HG03097 (cell line): Measurements from ENCODE around the gene CALML6.

Experiments
- ATAC-seq: cut with Tn5 transposase; IDR thresholded peaks from one replicate; pipeline ENCODE4 v1.9.1; 2021; ENCODE audit not compliant: unreplicated experiment, low FRiP score

Gene CALML6

DNA sequence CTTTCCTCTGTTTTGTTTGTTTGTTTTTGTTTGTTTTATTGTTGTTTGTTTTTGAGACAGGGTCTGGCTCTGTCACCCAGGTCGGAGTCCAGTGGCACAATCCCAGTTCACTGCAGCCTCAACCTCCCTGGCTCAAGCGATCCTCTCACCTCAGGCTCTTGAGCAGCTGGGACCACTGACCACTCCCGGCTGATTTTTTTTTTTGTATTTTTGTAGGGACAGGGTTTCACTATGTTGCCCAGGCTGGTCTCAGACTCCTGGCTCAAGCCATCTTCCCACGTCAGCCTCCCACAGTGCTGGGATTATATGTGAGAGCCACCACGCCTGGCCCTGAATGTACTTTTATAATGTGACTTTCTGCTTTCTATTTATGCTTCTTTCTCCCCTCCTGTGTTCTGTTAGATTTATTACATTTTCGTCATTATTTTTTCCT lies 5.0 kb upstream of the CALML6 start:
- ATAC-seq, result no peak

DNA sequence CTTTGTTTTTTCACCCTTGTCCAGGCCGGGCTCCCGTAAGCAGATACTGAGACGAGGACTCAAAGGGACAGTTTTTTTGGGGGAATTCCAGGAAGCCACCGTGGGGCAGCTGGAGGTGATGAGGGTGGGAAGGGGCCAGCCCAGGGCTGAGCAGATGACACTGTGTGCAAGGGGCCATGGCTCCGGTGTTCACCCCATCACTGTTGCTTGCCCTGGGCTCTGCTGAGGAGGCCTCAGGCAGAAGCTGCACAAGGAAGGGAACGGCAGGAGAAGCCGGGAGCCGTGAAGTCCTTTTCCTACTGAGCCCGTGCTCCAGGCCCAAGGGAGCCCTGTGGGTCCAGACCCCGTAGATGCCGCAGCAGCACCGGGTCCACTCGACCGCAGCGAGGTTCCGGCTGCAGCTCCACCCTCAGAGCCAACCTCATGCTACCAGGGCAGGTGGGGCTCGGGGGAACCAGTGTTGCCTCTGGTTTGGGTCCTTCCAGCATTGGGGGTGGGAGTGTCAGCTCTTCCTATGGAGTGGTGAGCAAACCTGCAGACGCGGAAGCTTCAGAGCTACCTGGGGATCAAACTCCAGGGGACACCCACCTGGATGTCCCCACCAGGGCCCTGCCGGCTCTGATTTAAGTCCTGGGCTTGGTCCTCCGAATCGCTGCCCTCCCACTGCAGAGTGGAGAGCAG lies 4.3 kb upstream of the CALML6 start:
- no peak for ATAC-seq

DNA sequence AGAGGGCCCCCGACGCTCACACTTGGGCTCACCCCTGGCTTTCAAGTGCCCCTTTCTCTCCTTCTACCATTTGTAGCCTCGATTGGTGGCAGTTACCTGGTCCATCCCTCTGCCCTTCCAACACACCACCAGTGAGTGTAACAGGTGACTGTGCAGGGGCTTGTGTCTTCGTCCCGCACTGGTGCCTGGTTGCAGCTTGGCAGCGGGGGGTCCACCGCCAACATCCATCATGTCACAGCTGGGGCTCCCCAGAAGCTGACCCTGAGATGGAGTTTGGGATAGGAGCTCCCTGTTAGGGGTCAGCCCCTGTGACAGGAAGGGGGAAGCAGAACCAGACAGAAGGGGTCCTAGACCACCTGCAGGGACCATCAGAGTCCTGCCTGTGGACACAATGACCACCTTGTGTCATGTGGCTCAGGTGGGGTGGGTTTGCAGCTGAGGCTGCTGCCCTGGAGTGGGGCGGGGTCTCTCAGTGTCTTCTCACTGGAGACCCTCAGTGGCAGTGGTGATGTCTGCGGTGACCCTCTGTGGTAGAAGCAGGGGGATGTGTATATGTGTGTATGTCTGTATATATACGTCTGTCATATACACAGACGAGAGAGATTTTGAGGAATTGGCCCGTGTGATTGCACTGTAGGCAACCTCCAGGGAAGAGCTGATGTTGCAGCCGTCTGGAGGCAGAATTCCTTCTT lies 3.6 kb upstream of the CALML6 start:
- ATAC-seq, result no peak

DNA sequence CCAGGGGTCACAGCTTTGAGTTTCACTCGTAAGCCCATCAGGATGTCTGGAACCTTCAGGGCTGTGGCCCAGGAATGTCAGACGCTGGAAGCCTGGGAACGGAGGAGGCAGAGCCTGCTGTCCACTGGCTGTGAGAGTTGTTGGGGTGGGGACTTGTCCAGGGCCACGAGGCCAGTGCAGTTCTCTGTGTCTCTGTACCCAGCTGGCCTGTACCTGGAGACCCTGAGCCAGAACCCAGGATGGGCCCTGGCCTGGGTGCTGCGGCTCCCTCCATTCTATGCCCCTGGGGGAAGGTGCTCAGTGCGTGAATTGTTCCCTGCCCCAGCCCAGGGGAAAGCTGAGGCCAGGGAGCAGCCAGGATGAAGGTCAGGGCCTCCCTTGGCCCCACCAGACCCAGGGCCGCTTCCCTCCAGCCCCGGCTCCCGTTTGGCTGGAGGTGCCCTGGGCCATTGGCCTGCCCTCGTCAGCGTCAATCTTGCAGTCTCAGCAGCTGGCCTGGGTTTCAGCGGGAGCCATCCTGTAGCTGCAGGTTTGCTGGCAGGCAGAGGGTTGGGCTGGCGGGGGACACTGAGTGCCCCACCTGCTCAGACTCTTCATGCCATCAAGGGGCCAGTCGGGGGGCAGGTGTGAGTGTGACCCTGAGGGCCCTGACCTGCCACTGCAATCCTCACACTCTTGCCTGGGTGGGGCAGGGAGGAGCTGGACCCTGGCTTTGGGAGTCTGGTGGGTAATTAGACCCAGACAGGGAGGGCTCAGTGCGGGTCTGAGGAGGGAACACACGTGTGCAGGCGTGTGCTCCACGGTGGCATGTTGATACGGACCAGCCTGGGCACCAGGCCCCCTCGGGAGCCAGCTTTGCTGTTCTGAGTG lies 724 bp upstream of the CALML6 start:
- no peak for ATAC-seq

DNA sequence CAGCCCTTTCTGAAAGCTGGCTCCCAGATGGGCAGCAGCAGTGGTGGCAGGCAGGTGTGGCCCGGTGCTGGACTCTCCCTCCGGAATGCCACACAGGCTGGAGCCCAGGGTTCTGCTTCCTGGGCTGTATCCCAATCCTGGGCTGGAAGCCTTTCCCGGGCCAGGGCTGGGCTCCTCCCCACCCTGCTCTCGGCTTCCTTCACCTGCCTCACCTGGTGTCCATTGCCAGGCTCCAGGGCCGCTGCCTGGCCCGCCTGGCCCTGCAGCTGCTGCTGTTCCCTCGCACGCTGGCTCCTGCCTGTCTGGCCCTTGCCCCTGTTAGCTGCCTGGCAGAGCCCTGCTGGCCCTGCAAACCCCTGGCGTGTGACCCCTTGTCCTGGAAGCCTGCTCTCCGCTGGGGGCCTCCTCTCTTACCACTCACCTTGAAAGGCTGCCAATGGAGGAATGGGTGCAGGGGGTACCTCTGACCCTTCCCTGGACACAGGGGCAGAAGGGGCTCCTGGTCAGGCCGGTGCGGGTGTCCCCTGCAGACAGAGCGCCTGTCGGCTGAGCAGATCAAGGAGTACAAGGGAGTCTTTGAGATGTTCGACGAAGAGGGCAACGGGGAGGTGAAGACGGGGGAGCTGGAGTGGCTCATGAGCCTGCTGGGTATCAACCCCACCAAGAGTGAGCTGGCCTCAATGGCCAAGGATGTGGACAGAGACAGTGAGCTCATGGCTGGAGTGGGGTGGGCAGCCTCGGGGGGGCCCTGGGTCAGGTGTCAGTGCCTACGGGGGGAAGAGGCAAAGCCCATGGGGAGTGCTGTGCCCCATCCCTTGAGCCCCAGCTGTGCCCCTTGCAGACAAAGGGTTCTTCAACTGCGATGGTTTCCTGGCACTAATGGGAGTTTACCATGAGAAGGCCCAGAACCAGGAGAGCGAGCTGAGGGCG lies 1.1 kb downstream of the CALML6 start:
- no peak for ATAC-seq

DNA sequence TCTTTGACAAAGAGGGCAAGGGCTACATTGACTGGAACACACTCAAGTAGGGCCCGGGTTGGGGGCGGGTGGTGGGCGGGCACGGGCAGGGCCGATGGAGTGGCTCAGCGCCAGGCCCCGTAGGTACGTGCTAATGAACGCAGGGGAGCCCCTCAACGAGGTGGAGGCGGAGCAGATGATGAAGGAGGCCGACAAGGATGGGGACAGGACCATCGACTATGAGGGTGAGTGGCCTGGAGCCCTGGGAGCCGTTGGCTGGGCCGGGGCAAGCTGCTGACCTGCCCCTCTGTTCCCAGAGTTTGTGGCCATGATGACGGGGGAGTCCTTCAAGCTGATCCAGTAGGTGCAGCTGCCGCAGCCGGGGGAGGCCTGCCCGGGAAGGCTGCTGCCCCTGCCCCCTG lies 1.8 kb downstream of the CALML6 start:
- no peak for ATAC-seq

DNA sequence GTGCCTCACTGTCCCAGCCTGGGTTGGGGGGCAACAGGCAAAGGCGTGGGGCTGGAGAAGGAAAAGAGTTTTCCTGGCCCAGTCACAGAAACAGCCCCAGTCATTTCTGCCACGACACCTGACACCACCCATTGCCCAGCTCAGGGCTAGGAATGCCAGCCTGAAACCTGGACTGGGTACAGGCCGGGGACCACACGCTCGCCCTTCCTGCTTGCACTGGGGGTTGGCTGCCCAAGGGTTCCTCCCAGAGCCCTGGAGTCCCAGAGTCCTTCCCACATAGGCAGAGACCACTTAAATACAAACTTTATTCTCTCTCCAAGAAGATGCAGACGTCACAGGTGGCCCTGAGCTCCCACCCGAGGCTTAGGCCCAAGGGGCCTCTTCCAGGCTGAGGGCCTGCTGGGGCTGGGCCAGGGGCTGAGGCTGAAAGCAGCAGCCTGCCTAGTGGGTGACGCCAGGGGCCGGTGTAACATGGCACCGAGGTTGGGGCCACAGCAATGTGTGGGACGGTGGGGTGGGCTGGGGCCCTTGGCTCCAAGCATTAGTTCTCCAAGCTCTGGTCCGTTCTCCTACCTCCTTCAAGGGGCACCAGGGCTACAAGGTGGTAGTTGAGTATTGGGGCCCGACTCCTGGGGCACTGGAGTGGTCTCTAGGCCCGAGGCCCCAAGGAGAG lies 2.4 kb downstream of the CALML6 start:
- ATAC-seq, result no peak

DNA sequence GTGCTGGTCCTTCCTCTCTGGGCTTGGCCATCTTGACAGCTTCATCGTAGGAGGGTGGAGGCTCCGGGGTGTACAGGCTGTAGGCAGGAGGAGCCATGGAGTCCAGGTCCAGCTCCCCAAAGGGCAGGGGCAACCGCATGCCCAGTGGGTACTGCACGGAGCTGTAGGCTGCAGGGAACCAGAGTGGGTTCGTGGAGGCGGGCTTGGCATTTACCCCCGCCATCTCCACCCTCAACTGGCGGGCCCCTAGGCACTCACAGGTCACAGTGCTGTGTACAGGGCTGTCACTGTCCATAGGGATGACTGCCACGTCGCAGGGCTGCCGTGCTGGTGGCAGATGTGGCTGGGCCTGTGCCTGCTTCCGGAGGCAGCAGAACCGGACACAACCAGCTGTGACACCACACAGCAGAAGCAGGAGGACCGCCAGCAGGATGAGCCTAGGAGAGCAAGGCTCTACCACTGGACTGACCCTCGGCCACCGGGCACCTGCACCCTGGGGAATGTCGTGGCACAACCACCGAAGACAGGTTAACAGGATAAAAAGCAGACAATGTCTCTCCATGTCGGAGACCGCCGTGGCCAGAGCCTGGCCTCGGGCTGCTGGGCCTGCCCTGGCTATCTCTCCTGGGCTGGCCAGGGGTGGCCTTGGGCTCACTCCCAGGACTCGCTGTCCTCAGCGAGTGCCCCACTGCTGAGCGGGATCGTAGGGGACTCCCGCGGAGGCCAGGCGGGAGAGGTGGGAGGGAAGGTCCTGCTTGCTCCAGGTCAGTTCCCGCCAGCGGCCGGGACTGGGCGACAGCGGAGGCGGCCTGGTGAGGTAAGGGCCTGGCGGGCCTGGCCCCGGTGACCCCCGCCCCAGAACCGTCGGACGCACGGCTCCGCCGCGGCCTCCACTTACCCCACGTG lies 3.2 kb downstream of the CALML6 start:
- ATAC-seq, result no peak

DNA sequence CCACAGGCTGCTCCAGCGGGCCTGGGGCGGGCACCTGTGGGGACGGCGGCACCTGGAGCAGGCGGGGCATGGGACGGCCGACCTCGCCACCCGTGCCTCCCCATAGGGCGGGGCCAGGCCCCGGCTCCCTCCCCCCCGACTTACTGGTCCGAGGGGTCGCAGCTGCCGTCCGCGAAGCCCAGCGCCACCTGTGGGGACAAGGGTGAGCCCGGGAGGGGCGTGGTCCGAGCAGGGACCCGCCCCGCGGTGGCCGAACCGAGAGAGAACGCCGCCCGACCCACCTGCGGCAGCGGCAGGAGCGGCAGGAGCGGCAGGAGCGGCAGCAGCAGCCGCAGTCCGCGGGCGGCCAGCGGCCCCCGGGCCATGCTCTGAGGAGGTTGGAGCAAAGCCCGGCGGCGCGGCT lies 3.8 kb downstream of the CALML6 start, which contains the start of gene TMEM52:
Gene TMEM52, minus strand, starts transcription at position 379 of the 403 bp plus-strand sequence. Its CDS starts 14 bp downstream, at position 365.
- no peak for ATAC-seq

DNA sequence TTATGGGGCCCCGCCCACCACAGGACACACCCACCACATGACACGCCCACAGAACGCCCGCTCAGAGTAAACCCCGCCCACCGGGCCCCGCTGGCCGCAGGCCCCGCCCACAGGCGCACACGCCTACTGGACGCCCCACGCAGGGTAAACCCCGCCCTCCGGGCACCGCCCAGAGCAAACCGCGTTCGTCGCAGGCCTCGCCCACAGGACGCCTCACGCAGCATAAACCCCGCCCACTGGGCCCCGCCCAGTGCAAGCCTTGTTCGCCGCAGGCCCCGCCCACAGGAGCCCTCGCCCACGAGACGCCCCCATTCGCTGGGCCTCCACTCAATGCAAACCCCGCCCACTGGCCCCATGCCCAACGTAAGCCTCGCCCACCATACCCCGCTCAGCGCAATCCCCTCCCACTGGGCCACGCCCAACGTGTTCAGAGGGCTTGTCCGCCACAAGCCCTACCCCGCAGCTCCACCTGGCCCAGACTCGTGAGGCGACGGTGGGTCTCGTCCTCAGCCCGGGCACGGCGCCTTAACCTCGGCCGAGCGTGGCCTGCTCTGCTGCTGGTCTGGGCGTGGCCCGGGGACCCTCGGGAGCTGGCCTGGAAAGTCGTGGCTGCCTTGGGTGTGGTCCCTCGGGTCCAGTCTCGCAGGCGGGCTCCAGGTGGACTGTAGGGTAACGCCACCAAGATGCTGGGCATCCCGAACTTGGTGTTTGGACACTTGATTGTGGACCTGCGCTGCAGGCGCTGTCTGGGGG lies 4.4 kb downstream of the CALML6 start:
- peak; percentile 82 for ATAC-seq

DNA sequence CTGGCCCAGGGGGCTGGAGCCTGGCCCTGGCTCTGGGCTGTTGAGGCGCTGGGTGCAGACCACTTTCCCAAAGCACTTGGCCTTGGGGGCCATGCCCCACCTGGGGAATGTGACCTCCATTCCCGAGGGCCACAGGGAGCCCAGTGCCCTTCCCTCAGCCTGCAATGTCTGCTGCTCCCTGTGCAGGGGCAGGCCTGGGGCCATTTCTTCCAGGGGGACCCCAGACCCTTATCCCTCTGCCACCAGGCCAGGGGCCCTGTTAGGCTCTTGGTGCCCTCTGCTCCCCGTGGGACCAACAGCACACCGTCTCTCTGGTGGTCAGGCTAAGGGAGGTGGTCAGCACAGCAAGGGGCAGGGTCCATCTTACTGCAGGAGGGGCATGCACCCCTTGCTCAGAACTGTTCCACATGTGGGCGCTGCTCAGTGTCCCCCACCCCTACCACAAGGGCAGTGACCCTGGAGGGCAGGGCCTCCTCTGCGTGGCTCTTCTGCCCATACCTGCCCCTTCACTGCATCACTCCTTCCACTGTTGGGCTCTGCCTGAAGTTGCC lies 5.1 kb downstream of the CALML6 start:
- ATAC-seq, result no peak

DNA sequence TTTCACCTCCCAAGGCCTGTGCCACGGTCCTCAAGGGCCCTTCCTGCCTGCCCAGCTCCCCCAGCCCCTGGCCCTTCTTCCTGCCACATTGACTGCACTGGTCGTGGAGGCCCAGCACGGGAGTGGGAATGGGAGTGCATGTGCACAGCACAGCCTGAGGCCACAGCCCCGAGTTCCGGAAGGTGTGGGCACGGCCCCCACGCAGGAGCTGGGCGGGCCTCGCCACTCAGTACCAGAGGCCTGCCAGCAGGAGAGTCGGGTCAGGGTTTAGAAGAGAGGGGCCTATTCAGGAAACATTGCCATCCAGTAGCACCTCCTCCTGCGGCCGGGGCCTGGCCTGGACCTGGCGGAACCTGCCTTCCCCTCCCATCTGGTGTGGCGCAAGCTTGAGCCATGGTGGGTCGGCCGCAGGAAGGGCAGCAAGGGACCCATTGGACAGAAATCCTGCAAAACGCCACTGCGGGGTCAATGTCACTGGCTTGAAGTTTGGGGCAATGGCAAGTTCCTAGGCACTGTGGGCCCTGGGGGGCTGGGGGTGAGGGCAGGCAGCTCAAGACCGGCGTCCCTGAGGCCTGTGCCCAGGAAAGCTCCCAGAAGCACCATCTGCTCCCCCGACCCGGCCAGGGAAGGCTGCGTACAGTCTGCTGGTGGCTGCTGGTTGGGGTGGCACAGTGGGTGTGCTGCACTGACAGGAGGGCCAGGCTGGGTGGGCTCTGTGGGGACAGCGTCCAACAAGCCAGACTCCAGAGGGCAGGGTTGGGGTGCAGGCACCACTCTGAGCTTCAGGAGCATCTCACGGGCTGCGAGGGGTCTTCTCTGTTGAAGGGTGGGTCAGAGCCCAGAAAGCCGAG lies 5.8 kb downstream of the CALML6 start:
- no peak for ATAC-seq

DNA sequence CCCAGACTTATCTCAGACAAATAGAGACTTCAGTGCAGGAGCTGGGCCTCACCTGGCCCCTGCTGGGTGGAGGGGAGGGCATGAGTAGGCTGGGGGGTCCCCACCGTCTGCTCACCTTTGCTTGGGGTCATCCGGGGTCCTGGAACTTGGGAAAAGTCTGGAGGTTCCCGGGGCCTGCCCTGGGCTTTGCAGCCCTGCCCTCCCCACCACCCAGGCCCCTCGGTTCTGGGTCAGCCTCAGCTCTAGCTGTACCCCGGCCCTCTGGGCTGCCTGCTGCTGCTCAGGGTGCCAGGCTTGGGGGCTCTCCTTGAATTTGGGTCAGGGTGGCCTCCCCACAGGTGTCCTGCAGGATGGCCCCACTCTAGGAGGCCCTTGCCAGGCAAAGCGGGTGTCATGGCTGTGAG lies 6.4 kb downstream of the CALML6 start:
- no peak for ATAC-seq

DNA sequence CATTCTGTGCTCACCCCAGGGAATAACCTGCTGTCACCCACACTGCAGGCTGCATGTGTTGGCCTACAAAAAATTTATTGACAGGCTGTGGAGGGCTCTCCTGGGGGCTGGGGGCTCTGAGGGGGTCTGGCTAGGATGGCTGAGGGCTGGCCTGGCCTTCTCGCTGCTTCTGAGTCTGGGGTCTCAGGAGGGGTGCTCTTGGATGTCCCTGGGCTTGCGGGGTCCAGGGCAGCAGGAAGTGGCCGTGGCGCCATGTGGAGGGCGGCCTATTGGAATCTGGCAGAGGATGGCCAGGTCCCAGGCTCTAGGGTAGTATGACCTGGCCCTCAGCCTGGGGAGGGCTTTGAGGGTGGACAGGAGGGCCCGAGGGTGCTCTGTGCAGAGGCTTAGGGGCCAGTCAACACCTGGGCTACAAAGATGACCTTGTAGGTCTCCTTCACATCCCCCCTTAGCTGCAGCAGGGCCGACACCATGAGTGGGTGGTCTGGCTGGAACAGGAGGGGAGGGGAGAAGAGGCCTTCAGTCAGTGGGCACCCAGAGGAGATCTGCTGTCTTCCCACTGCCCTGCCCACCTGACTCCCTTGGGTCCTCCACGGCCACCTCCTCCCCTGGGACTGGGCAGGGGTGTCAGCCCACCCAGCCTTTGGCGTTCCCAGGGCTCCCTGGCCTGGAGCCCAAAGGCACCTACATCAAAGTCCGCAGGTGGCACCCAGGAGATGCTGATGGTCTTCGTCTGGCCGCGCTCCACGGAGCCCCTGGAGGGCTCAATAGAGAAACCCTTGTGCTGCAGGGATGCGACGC lies 7.0 kb downstream of the CALML6 start:
- no peak for ATAC-seq

DNA sequence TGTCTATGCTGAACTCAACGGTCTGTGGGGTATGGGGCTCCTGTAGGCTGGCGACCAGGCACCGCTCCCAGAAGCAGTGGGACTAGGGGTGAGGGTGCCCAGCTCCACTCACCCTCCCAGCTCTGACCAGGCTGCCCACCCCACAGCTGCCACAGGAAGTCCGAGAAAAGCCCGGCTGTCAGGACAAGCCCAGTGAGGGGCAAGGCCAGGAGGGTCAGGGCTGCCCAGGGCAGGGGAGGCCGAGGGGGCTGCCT lies 7.6 kb downstream of the CALML6 start:
- no peak for ATAC-seq
